Liver (tissue), 9 donors: ENCODE results near the gene PRMT7. TPM values are rescaled to one million over a fixed set of nuclear protein-coding genes. Genes with fewer than 3 reads are reported as not detected.

Experiments
- DNase-seq: peaks from one replicate; pipeline ENCODE4 v3.0.0-alpha.2; 2017; ENCODE audit warnings: low spot score
- H3K27ac ChIP-seq, 2 donors: one replicate each; pipeline ENCODE4 v1.7.0; 2013; ENCODE audit warnings: inconsistent platforms in 2 of 2, low read length in 2 of 2, control low read depth in 1 of 2, low read depth in 1 of 2, mild to moderate bottlenecking in 1 of 2
- H3K27me3 ChIP-seq, 4 donors: one replicate each; pipeline versions ENCODE4 v1.6.1 to v1.7.0; 2013; ENCODE audit warnings: low read length in 3 of 4, inconsistent platforms in 1 of 4, mild to moderate bottlenecking in 1 of 4, moderate library complexity in 1 of 4; ENCODE audit not compliant: control insufficient read depth in 4 of 4, insufficient read depth in 4 of 4
- H3K36me3 ChIP-seq, 4 donors: one replicate each; pipeline versions ENCODE4 v1.6.1 to v1.7.0; 2013; ENCODE audit warnings: low read length in 3 of 4, mild to moderate bottlenecking in 3 of 4, low read depth in 1 of 4, moderate library complexity in 1 of 4; ENCODE audit not compliant: control insufficient read depth in 4 of 4, insufficient read depth in 3 of 4
- H3K4me1 ChIP-seq, 4 donors: one replicate each; pipeline versions ENCODE4 v1.6.1 to v1.7.0; 2013; ENCODE audit warnings: low read length in 3 of 4, mild to moderate bottlenecking in 3 of 4, moderate library complexity in 1 of 4; ENCODE audit not compliant: control insufficient read depth in 4 of 4, insufficient read depth in 4 of 4
- H3K4me3 ChIP-seq, 3 donors: one replicate each; pipeline versions ENCODE4 v1.6.1 to v1.7.0; 2013; ENCODE audit warnings: low read length in 3 of 3, control low read depth in 1 of 3, low read depth in 1 of 3, mild to moderate bottlenecking in 1 of 3
- H3K9ac ChIP-seq, 2 donors: one replicate each; pipeline ENCODE4 v1.7.0; 2013; ENCODE audit warnings: low read length in 2 of 2, mild to moderate bottlenecking in 2 of 2, moderate library complexity in 2 of 2, control low read depth in 1 of 2, low read depth in 1 of 2
- H3K9me3 ChIP-seq, 4 donors: one replicate each; pipeline versions ENCODE4 v1.6.1 to v1.7.0; 2013; ENCODE audit warnings: low read length in 3 of 4; ENCODE audit not compliant: control insufficient read depth in 4 of 4
- EGR1 ChIP-seq, 2 donors: IDR thresholded peaks; 2 replicates each; pipeline ENCODE4 v1.6.1; 2016 to 2018; ENCODE audit warnings: antibody characterized with exemption in 2 of 2, low read depth in 2 of 2
- FOXA1 ChIP-seq: IDR thresholded peaks from 2 replicates; pipeline ENCODE4 v1.6.1; 2016; ENCODE audit warnings: antibody characterized with exemption
- FOXA2 ChIP-seq: IDR thresholded peaks from 2 replicates; pipeline ENCODE4 v1.6.1; 2016; ENCODE audit warnings: antibody characterized with exemption
- GABPA ChIP-seq, 2 donors: IDR thresholded peaks in 1 of 2; conservative IDR thresholded peaks in 1 of 2; 2 replicates each; pipeline ENCODE4 v1.6.1; 2016; ENCODE audit warnings: antibody characterized with exemption in 2 of 2, mild to moderate bottlenecking in 1 of 2, moderate library complexity in 1 of 2
- HNF4A ChIP-seq, 2 donors: conservative IDR thresholded peaks; 2 replicates each; pipeline ENCODE4 v1.6.1; 2016; ENCODE audit warnings: antibody characterized with exemption in 2 of 2, mild to moderate bottlenecking in 2 of 2
- HNF4G ChIP-seq: IDR thresholded peaks from 2 replicates; pipeline ENCODE4 v1.6.1; 2016; ENCODE audit warnings: antibody characterized with exemption
- RAD21 ChIP-seq, 2 donors: IDR thresholded peaks; 2 replicates each; pipeline ENCODE4 v1.6.1; 2016; ENCODE audit warnings: antibody characterized with exemption in 2 of 2, mild to moderate bottlenecking in 2 of 2
- SP1 ChIP-seq: IDR thresholded peaks from 2 replicates; pipeline ENCODE4 v1.6.1; 2018; ENCODE audit warnings: antibody characterized with exemption, mild to moderate bottlenecking
- TAF1 ChIP-seq: conservative IDR thresholded peaks from 2 replicates; pipeline ENCODE4 v1.6.1; 2016; ENCODE audit warnings: antibody characterized with exemption, mild to moderate bottlenecking
- YY1 ChIP-seq: IDR thresholded peaks from 2 replicates; pipeline ENCODE4 v1.6.1; 2016; ENCODE audit warnings: antibody characterized with exemption, mild to moderate bottlenecking
- WGBS: extraction: QIAGEN DNeasy Blood & Tissue Kit; methylation state at CpG from one replicate; pipeline ENCODE4 v1.1.7; 2013; 5-methylcytosine and 5-hydroxymethylcytosine counted together
- polyA plus RNA-seq, 2 donors: library from polyadenylated mRNA; stranded (reverse) in 1 of 2; unstranded in 1 of 2; fragments of 200-250 nt in 1 of 2; fragments of >200 nt in 1 of 2; fragmentation: Nextera tagmentation in 1 of 2; extraction: Ambion mirVana in 1 of 2; gene quantifications; one replicate each; pipeline versions ENCODE4 v1.2.1 to v1.2.3, GENCODE V29; 2013 to 2015
- total RNA-seq, 2 donors: library from RNA; depleted of rRNA; stranded (reverse); fragments of >200 nt; gene quantifications; one replicate each; pipeline ENCODE4 v1.2.3, GENCODE V29; 2014
- TF ChIP-seq, protein P1 (sequence below): IDR thresholded peaks from 2 replicates; pipeline ENCODE4 v1.6.1; 2016; ENCODE audit warnings: antibody characterized with exemption, mild to moderate bottlenecking
- TF ChIP-seq, protein P2 (sequence below): IDR thresholded peaks from 2 replicates; pipeline ENCODE4 v1.6.1; 2016; ENCODE audit warnings: antibody characterized with exemption
- TF ChIP-seq, protein P3 (sequence below): IDR thresholded peaks from 2 replicates; pipeline ENCODE4 v1.6.1; 2016; ENCODE audit warnings: antibody characterized with exemption
- TF ChIP-seq, protein P4 (sequence below): fragments of 150-350 bp; IDR thresholded peaks from 2 replicates; pipeline ENCODE4 v1.5.1; 2017; ENCODE audit warnings: improper control_type of control experiment, low read depth, low read length; ENCODE audit not compliant: missing input control
- donor health status: healthy.
- donor health status: healthy.
- donor health status: healthy.
- donor health status: healthy.
- donor health status: healthy.

The PRMT7 gene
- total and polyA plus RNA-seq, 4 donors = 10.7 to 31.5 (median 17.5) TPM

DNA sequence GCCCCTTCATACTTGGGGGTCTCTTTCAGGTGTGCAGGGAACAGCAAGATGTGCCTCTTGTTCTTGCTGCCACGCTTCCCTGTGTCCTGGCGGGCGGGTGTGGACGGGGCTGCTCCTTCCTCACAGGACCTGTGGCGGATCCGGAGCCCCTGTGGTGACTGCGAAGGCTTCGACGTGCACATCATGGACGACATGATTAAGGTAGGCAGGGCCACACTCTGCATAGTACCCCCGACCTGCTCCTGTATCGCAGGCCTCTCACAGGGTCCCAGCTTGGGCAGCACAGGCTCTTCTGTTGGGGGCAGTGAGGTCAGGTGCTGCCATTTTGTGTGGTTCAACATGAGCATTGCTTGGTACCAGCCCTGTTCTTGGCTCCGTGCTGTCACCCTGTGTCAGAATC is 42.5 kb downstream of the PRMT7 start:
- no peak for DNase-seq

DNA sequence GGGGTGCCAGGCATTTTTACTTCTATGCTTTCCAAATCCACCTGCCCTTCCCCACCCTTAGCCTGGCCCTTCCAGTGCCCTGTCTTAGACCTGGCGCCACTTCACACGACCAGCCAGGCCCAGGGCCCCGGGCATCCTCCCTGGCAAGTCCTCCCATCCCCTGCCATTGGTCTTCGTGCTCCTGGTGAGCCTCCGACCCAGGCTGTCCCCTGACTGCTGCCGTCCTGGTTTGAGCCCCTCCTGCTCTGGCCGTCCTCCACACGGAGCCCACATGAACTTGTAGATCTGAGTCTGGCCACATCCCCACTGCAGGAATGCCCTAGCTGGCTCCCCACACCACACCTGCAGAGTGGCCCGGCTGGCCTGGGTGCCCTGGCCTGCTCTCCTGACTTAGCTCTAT is 44.0 kb downstream of the PRMT7 start:
- H3K9me3 ChIP-seq = no peaks in the 10 kb centered on the region
- no peak overlapping the region for H3K27ac ChIP-seq
- H3K36me3 ChIP-seq = peaks cover 16 to 75% (median 34%) of the 10 kb centered on the region in 4 donors
- WGBS = 96% methylated on average over 9 of the region's 9 CpGs
- no peaks in the 10 kb centered on the region for H3K27me3 ChIP-seq
- no peak overlapping the region for H3K4me3 ChIP-seq
- no peaks in the 10 kb centered on the region for H3K4me1 ChIP-seq
- no peak overlapping the region for H3K9ac ChIP-seq
- no peak for DNase-seq
- TF ChIP-seq, protein P1, sequence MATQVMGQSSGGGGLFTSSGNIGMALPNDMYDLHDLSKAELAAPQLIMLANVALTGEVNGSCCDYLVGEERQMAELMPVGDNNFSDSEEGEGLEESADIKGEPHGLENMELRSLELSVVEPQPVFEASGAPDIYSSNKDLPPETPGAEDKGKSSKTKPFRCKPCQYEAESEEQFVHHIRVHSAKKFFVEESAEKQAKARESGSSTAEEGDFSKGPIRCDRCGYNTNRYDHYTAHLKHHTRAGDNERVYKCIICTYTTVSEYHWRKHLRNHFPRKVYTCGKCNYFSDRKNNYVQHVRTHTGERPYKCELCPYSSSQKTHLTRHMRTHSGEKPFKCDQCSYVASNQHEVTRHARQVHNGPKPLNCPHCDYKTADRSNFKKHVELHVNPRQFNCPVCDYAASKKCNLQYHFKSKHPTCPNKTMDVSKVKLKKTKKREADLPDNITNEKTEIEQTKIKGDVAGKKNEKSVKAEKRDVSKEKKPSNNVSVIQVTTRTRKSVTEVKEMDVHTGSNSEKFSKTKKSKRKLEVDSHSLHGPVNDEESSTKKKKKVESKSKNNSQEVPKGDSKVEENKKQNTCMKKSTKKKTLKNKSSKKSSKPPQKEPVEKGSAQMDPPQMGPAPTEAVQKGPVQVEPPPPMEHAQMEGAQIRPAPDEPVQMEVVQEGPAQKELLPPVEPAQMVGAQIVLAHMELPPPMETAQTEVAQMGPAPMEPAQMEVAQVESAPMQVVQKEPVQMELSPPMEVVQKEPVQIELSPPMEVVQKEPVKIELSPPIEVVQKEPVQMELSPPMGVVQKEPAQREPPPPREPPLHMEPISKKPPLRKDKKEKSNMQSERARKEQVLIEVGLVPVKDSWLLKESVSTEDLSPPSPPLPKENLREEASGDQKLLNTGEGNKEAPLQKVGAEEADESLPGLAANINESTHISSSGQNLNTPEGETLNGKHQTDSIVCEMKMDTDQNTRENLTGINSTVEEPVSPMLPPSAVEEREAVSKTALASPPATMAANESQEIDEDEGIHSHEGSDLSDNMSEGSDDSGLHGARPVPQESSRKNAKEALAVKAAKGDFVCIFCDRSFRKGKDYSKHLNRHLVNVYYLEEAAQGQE = no peak
- TF ChIP-seq RAD21 (IDR thresholded peaks at IDR 0.05) (no peak), SP1 (no peak), FOXA2 (no peak)
- TF ChIP-seq, protein P2, sequence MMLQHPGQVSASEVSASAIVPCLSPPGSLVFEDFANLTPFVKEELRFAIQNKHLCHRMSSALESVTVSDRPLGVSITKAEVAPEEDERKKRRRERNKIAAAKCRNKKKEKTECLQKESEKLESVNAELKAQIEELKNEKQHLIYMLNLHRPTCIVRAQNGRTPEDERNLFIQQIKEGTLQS = no peak
- TF ChIP-seq, protein P3, sequence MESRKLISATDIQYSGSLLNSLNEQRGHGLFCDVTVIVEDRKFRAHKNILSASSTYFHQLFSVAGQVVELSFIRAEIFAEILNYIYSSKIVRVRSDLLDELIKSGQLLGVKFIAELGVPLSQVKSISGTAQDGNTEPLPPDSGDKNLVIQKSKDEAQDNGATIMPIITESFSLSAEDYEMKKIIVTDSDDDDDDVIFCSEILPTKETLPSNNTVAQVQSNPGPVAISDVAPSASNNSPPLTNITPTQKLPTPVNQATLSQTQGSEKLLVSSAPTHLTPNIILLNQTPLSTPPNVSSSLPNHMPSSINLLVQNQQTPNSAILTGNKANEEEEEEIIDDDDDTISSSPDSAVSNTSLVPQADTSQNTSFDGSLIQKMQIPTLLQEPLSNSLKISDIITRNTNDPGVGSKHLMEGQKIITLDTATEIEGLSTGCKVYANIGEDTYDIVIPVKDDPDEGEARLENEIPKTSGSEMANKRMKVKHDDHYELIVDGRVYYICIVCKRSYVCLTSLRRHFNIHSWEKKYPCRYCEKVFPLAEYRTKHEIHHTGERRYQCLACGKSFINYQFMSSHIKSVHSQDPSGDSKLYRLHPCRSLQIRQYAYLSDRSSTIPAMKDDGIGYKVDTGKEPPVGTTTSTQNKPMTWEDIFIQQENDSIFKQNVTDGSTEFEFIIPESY = no peak

More for the DNA sequence above, 42.5 kb downstream of the PRMT7 start:
- H3K4me1 ChIP-seq = no peaks in the 10 kb centered on the region
- no peaks in the 10 kb centered on the region for H3K27me3 ChIP-seq
- H3K27ac ChIP-seq = no peak overlapping the region
- TF ChIP-seq HNF4G (no peak), FOXA2 (no peak), YY1 (no peak), SP1 (no peak), HNF4A (conservative IDR thresholded peaks at IDR 0.05) (no peak), FOXA1 (no peak), GABPA (IDR thresholded peaks at IDR 0.05 in 1 of 2, conservative IDR thresholded peaks at IDR 0.05 in 1 of 2) (no peak), RAD21 (IDR thresholded peaks at IDR 0.05) (no peak), TAF1 (no peak), EGR1 (IDR thresholded peaks at IDR 0.05; ENCODE audit: low read depth in 2 of 2) (no peak)
- TF ChIP-seq, protein P4, sequence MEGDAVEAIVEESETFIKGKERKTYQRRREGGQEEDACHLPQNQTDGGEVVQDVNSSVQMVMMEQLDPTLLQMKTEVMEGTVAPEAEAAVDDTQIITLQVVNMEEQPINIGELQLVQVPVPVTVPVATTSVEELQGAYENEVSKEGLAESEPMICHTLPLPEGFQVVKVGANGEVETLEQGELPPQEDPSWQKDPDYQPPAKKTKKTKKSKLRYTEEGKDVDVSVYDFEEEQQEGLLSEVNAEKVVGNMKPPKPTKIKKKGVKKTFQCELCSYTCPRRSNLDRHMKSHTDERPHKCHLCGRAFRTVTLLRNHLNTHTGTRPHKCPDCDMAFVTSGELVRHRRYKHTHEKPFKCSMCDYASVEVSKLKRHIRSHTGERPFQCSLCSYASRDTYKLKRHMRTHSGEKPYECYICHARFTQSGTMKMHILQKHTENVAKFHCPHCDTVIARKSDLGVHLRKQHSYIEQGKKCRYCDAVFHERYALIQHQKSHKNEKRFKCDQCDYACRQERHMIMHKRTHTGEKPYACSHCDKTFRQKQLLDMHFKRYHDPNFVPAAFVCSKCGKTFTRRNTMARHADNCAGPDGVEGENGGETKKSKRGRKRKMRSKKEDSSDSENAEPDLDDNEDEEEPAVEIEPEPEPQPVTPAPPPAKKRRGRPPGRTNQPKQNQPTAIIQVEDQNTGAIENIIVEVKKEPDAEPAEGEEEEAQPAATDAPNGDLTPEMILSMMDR = no peak
- TF ChIP-seq, protein P3 = no peak
- TF ChIP-seq, protein P2 = no peak
- TF ChIP-seq, protein P1 = no peak
- H3K4me3 ChIP-seq = no peak overlapping the region
- WGBS = 95% methylated on average over 13 of the region's 13 CpGs
- H3K36me3 ChIP-seq = peaks cover 20 to 84% (median 39%) of the 10 kb centered on the region in 4 donors
- no peaks in the 10 kb centered on the region for H3K9me3 ChIP-seq
- no peak overlapping the region for H3K9ac ChIP-seq
